RWPE2 (cell line): Measurements from ENCODE around the gene HMMR.

ENCODE experiments used
- ATAC-seq: fragments of 200-7000 bp; cut with Tn5 transposase; 3 replicates; pipeline ENCODE4 v1.9.1; 2021; ENCODE audit warnings: low read depth
- DNase-seq: peaks from one replicate; pipeline ENCODE4 v3.0.0-alpha.2; 2020; ENCODE audit warnings: low spot score
- H3K27ac ChIP-seq: fragments of 450-650 bp; 2 replicates; pipeline ENCODE4 v1.5.1; 2017; ENCODE audit warnings: mild to moderate bottlenecking; ENCODE audit not compliant: poor library complexity, severe bottlenecking
- H3K27me3 ChIP-seq: fragments of 250-450 bp; sonication (Bioruptor Pico); 2 replicates; pipeline ENCODE4 v1.5.1; 2021; ENCODE audit warnings: mild to moderate bottlenecking, moderate library complexity; ENCODE audit not compliant: insufficient read depth, poor library complexity, severe bottlenecking
- H3K36me3 ChIP-seq: fragments of 250-450 bp; sonication (Bioruptor Pico); 2 replicates; pipeline ENCODE4 v1.5.1; 2020; ENCODE audit warnings: low read depth, mild to moderate bottlenecking, moderate library complexity
- H3K4me1 ChIP-seq: fragments of 250-450 bp; sonication (Bioruptor Pico); 2 replicates; pipeline ENCODE4 v1.5.1; 2021; ENCODE audit warnings: mild to moderate bottlenecking, moderate library complexity; ENCODE audit not compliant: insufficient read depth, poor library complexity, severe bottlenecking
- H3K4me3 ChIP-seq: fragments of 250-450 bp; sonication (Bioruptor Pico); 2 replicates; pipeline ENCODE4 v1.5.1; 2021; ENCODE audit warnings: mild to moderate bottlenecking, moderate library complexity; ENCODE audit not compliant: severe bottlenecking
- H3K9me3 ChIP-seq: fragments of 250-450 bp; sonication (Bioruptor Pico); 2 replicates; pipeline ENCODE4 v1.5.1; 2021; ENCODE audit warnings: mild to moderate bottlenecking, moderate library complexity; ENCODE audit not compliant: severe bottlenecking
- TF ChIP-seq, protein P1 (sequence below): fragments of 450-650 bp; IDR thresholded peaks from one replicate; pipeline ENCODE4 v1.5.1; 2017; ENCODE audit warnings: mild to moderate bottlenecking, moderate library complexity; ENCODE audit not compliant: poor library complexity, severe bottlenecking

Gene HMMR

DNA sequence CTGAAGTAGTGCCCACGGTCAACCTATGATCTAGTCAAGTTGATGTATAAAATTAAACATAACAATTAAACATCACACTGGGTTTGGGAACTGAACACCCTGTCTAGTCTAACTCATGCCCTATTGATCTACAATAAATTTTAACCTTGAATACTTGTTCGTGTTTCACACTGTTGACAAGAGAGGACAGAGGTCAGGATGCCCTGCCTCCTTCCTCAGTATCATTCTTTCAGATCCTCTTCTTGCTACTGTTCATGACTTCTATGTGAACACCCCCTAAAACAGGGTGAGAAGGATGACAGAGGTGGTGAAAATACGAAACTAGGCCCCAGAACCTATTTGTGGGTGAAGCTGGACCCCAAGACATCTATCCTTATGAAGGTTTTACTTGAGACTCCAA, 36.9 kb downstream of the HMMR start:
- Histone ChIP-seq H3K4me1 (peaks cover under 1% of the 10 kb centered on the region), H3K27me3 (no peaks in the 10 kb centered on the region), H3K9me3 (no peaks in the 10 kb centered on the region), H3K27ac (no peak overlapping the region), H3K36me3 (peaks cover 7% of the 10 kb centered on the region; the same call in 1 of the 2 replicates), H3K4me3 (no peak overlapping the region)
- no peak for ATAC-seq
- TF ChIP-seq, protein P1, sequence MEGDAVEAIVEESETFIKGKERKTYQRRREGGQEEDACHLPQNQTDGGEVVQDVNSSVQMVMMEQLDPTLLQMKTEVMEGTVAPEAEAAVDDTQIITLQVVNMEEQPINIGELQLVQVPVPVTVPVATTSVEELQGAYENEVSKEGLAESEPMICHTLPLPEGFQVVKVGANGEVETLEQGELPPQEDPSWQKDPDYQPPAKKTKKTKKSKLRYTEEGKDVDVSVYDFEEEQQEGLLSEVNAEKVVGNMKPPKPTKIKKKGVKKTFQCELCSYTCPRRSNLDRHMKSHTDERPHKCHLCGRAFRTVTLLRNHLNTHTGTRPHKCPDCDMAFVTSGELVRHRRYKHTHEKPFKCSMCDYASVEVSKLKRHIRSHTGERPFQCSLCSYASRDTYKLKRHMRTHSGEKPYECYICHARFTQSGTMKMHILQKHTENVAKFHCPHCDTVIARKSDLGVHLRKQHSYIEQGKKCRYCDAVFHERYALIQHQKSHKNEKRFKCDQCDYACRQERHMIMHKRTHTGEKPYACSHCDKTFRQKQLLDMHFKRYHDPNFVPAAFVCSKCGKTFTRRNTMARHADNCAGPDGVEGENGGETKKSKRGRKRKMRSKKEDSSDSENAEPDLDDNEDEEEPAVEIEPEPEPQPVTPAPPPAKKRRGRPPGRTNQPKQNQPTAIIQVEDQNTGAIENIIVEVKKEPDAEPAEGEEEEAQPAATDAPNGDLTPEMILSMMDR: no peak
- no peak for DNase-seq

DNA sequence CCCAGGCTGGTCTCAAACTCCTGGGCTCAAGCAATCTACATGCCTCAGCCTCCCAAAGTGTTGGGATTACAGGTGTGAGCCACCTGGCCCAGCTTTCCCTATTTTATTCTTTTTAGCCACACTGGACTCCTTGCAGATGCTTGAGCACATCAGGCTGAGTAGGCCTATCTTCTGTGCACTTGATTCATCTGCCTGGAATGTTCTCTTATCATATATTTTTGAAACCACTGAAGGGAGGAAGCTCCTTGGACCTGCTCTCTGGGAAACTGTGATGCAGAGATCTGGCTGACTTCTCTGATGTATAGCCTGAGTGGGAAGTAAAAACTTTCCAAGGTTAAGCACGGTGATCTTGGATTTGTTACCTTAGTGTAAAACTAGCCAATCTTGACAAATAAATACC, 38.5 kb downstream of the HMMR start:
- ATAC-seq (peak; percentile 68), DNase-seq (no peak)
- TF ChIP-seq, protein P1: no peak
- H3K9me3 ChIP-seq: no peaks in the 10 kb centered on the region
- H3K27me3 ChIP-seq: no peaks in the 10 kb centered on the region
- peaks cover 5% of the 10 kb centered on the region for H3K4me1 ChIP-seq
- no peaks in the 10 kb centered on the region for H3K36me3 ChIP-seq
- no peak overlapping the region for H3K4me3 ChIP-seq
- no peak overlapping the region for H3K27ac ChIP-seq

- no peaks in the 10 kb centered on the region for H3K27me3 ChIP-seq
- no peak for DNase-seq
- peaks cover 12% of the 10 kb centered on the region for H3K4me1 ChIP-seq
- peak overlapping the region; percentile 87 for H3K27ac ChIP-seq
- no peaks in the 10 kb centered on the region for H3K36me3 ChIP-seq
- ATAC-seq: no peak
- no peak overlapping the region for H3K4me3 ChIP-seq
- TF ChIP-seq, protein P1: no peak
- no peaks in the 10 kb centered on the region for H3K9me3 ChIP-seq
These were observed 42.1 kb downstream of the HMMR start for GRCh38 chr5:163502521-163502920.

DNA sequence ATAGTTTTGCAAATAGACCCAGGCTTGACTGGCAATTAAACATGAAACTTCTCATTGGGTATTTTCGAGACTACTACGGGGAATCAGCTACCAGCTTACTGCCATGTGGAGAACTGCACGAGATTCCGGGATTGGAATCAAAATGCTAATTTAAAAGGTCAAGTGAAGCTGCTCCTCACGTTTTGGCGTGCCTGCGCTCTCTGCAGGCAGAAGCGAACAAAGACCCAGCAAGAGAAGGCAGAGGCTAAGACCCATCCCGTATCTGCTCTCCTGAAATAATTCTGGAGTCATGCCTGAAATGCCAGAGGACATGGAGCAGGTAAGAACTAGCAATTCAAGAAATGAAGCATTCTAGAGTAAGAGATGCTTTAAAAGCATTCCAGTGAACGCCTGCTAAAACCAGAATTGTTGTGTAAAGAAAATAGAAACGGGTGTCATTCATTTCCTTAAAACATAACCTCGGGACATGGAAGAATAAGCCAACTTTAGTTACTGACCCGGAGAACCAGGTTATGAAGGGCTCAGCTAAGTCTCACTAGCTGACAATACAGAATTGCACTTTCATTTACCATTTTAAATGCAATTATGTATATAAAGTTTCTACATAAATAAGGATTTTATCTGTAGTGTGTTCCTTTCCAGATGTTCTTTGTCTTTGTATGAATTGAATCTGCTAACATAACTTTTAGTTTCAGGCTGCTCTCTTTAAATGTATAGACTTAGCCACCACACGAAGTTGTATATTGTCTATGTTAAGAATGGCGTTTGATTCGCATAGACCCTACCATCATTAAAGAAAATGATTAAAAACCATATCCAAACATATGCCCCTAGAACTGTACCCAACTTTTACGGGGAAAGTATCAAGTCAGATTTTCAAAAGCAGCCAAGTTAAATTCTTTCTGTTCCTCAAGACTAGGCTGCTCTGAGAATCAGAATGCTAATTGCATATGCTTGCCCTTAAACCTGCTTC, 43.0 kb downstream of the HMMR start:
- DNase-seq: no peak
- ATAC-seq: peak; percentile 40
- Histone ChIP-seq H3K4me3 (peak overlapping the region; percentile 69), H3K4me1 (peaks cover 20% of the 10 kb centered on the region), H3K27me3 (no peaks in the 10 kb centered on the region), H3K27ac (peak overlapping the region; percentile 87), H3K9me3 (no peaks in the 10 kb centered on the region), H3K36me3 (no peaks in the 10 kb centered on the region)
- TF ChIP-seq, protein P1: peak; percentile 77
